Transverse colon (tissue), 4 donors: ENCODE results near the gene TIAM1.

Experiments used
- CTCF ChIP-seq, 5 experiments: fragments of 200-600 bp in 3 of 5; fragments of 450-650 bp in 2 of 5; sonication (generic) in 3 of 5; IDR thresholded peaks; 1 replicate in 2 of 5; 2 replicates in 3 of 5; pipeline ENCODE4 v1.5.1; 2016 to 2017; ENCODE audit warnings: antibody characterized with exemption in 5 of 5, inconsistent platforms in 3 of 5, mild to moderate bottlenecking in 2 of 5, moderate library complexity in 1 of 5
- EP300 ChIP-seq: sonication (generic); formaldehyde crosslinking; IDR thresholded peaks from one replicate; pipeline ENCODE4 v1.6.1; 2017; ENCODE audit warnings: antibody characterized with exemption, low read depth
- POLR2A ChIP-seq: fragments of 450-650 bp; IDR thresholded peaks from one replicate; pipeline ENCODE4 v1.6.1; 2016; ENCODE audit warnings: antibody characterized with exemption, mild to moderate bottlenecking, moderate library complexity
- POLR2AphosphoS5 ChIP-seq, 3 donors: sonication (generic); formaldehyde crosslinking; IDR thresholded peaks; one replicate each; pipeline ENCODE4 v1.6.1; 2016; ENCODE audit warnings: antibody characterized with exemption in 3 of 3

GRCh38 chr21:31164713-31165694, 179.1 kb downstream of the TIAM1 start:
- no peak for TF ChIP-seq CTCF (IDR thresholded peaks at IDR 0.05)
- no peak for TF ChIP-seq POLR2AphosphoS5 (IDR thresholded peaks at IDR 0.05)
- no peak for TF ChIP-seq EP300
- TF ChIP-seq POLR2A = no peak
